Astrocyte of the cerebellum (primary cell): ENCODE measurements around the gene SLMAP.

ENCODE experiments used
- DNase-seq: peaks from one replicate; pipeline ENCODE4 v3.0.0-alpha.2; 2011; ENCODE audit warnings: low read depth
- H3K4me3 ChIP-seq: 2 replicates; pipeline ENCODE4 v1.5.1; 2011; ENCODE audit warnings: mild to moderate bottlenecking, low read depth, low read length, moderate library complexity
- in situ Hi-C: cut with HindIII; loops from 2 replicates; pipeline ENCODE4 v1.10.0; 2017; ENCODE audit warnings: low sequenced_read_pairs
- TF ChIP-seq, protein P1 (sequence below): IDR thresholded peaks from 2 replicates; pipeline ENCODE4 v1.5.1; 2012; ENCODE audit warnings: low read length, low read depth, moderate library complexity, mild to moderate bottlenecking; ENCODE audit errors: missing control alignments

Gene SLMAP

DNA sequence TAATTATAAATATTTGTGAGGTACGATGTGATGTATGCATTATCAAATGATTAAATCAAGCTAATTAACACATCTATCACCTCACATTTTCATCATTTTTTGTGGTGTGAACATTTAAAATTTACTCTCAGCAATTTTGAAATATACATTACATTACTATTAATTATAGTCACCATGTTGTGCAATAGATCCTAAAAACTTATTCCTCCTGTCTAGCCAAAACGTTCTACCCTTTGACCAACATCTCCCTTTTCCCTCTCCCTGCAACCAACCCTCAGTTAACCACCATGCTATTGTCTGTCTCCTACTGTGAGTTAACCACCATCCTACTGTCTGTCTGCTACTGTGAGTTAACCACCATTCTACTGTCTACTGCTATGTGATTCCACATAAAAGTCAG, 20.7 kb upstream of the SLMAP start:
- in situ Hi-C loops: no loop called here
- TF ChIP-seq, protein P1, sequence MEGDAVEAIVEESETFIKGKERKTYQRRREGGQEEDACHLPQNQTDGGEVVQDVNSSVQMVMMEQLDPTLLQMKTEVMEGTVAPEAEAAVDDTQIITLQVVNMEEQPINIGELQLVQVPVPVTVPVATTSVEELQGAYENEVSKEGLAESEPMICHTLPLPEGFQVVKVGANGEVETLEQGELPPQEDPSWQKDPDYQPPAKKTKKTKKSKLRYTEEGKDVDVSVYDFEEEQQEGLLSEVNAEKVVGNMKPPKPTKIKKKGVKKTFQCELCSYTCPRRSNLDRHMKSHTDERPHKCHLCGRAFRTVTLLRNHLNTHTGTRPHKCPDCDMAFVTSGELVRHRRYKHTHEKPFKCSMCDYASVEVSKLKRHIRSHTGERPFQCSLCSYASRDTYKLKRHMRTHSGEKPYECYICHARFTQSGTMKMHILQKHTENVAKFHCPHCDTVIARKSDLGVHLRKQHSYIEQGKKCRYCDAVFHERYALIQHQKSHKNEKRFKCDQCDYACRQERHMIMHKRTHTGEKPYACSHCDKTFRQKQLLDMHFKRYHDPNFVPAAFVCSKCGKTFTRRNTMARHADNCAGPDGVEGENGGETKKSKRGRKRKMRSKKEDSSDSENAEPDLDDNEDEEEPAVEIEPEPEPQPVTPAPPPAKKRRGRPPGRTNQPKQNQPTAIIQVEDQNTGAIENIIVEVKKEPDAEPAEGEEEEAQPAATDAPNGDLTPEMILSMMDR: no peak
- no peak for DNase-seq
- H3K4me3 ChIP-seq: no peak overlapping the region

DNA sequence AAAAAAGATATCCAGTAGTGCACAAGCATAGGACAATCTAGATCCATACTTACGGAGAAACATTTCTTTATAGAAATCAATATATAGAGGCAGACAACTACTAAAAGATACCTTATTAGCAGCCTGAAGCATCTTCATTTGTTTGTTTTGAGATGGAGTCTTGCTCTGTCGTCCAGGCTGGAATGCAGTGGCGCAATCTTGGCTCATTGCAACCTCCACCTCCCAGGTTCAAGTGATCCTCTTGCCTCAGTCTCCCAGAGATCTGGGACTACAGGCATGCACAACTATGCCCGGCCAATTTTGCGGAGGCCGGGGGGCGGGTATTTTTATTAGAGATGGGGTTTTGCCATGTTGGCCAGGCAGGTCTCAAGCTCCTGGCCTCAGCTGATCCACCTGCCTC, 18.3 kb upstream of the SLMAP start:
- TF ChIP-seq, protein P1: no peak
- H3K4me3 ChIP-seq: no peak overlapping the region
- in situ Hi-C loops: no loop called here
- no peak for DNase-seq

DNA sequence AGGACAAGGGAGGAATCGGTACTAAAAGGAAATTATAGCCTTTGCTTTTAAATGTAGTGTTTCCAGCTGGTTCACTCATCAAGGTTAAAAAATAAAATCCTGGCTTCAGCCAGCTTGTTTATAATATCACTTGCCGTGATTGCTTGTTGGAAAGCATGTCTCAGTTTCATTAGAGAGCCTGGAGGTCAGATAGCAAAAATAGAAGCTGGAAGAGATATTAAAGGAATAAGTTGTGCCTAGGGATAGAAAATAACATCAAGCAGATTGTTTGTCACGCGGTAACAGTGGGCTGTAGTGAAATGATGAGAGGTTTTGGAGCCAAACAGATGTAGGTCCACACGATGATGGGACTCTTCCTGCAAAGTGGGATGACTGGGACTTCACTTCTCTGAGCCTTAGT, 17.7 kb upstream of the SLMAP start:
- H3K4me3 ChIP-seq: no peak overlapping the region
- TF ChIP-seq, protein P1: no peak
- in situ Hi-C loops: no loop called here
- no peak for DNase-seq

DNA sequence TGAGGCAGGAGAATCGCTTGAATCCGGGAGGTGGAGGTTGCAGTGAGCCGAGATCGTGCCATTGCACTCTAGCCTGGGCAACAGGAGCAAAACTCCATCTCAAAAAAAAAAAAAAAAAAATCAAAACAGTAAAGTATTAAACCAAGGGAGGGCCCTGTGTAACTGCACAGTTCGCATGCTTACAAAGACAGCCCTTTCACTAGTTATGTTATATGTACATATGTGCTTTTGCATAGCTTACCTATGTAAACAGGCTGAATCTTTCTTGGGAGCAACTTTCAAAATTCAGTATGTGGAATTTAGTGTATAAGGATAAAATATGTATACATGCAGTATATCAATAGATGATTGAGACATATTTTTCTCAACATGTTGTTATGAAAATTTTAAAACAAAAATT, 16.1 kb upstream of the SLMAP start:
- no peak for DNase-seq
- TF ChIP-seq, protein P1: no peak
- in situ Hi-C loops: no loop called here
- no peak overlapping the region for H3K4me3 ChIP-seq

DNA sequence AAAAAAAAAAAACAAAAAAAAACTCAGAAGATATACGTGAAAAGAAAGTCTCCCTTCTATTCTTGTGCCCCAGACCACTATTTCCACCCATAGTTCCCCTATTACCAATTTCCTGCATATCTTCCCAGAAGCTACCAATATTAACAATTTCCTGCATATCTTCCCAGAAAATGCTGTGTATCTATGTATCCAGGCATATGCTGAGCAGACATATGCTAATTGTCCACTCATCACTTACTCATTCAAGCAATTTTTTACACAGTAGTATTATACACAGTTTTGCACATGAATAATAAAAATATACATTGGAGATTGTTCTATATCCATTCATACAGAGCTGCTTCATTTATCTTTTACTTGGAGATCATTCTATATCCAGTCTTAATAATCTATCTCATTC, 12.6 kb upstream of the SLMAP start:
- no peak overlapping the region for H3K4me3 ChIP-seq
- TF ChIP-seq, protein P1: no peak
- in situ Hi-C loops: no loop called here
- DNase-seq: no peak

DNA sequence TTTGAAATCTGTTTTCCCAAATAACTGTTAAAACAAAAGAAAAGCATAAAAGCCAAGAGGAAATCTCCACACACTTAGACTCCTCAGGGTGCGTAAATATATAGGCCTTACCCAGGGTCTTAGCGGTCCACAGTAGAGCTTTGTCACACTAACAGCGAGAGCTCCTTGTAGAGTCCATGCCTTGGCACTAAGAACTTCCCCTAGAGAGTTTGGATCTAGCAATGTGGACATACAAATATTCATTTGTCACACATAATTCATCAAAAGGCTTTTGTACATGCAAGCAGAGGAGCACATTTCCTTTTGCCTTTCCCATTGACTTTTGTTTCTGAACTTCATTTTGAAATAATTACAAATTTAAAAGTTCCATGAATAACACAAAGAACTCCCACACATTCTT, 11.0 kb upstream of the SLMAP start:
- in situ Hi-C loops: no loop called here
- TF ChIP-seq, protein P1: no peak
- no peak for DNase-seq
- no peak overlapping the region for H3K4me3 ChIP-seq
